Smooth muscle cell (in vitro differentiated cells): ENCODE data around the gene BAG1. TPM values are rescaled to one million over a fixed set of nuclear protein-coding genes. Genes with fewer than 3 reads are reported as not detected.
A peak's percentile ranks its signal among the peaks of the same experiment; 100 is the strongest.

ENCODE experiments used
- DNase-seq: peaks from one replicate; lab custom pipeline; 2025; ENCODE audit not compliant: unreplicated experiment; lab: John Stamatoyannopoulos, UW
- H2AFZ ChIP-seq: fragments of 200-600 bp; sonication (generic); 2 replicates; pipeline ENCODE4 v1.6.0; 2016; ENCODE audit warnings: antibody characterized with exemption, low read depth, mild to moderate bottlenecking
- H3F3A ChIP-seq: fragments of 200-600 bp; sonication (generic); 2 replicates; pipeline ENCODE4 v1.6.0; 2017; ENCODE audit warnings: antibody characterized with exemption, low read depth
- H3K27ac ChIP-seq: fragments of 200-600 bp; sonication (generic); 2 replicates; pipeline ENCODE4 v1.5.1; 2016; ENCODE audit warnings: low read depth, mild to moderate bottlenecking
- H3K27me3 ChIP-seq: fragments of 200-600 bp; sonication (generic); 2 replicates; pipeline ENCODE4 v1.6.1; 2016; ENCODE audit warnings: low read depth, mild to moderate bottlenecking
- H3K36me3 ChIP-seq: fragments of 200-600 bp; sonication (generic); 2 replicates; pipeline ENCODE4 v1.5.1; 2016; ENCODE audit warnings: low read depth
- H3K4me1 ChIP-seq: fragments of 200-600 bp; sonication (generic); 2 replicates; pipeline ENCODE4 v1.5.1; 2016; ENCODE audit warnings: low read depth
- H3K4me2 ChIP-seq: fragments of 200-600 bp; sonication (generic); 2 replicates; pipeline ENCODE4 v1.6.0; 2016; ENCODE audit warnings: mild to moderate bottlenecking
- H3K4me3 ChIP-seq: fragments of 200-600 bp; sonication (generic); 2 replicates; pipeline ENCODE4 v1.5.1; 2016; ENCODE audit warnings: mild to moderate bottlenecking
- H3K79me2 ChIP-seq: fragments of 200-600 bp; sonication (generic); 2 replicates; pipeline ENCODE4 v1.6.0; 2016; ENCODE audit warnings: low read depth, mild to moderate bottlenecking
- H3K9ac ChIP-seq: fragments of 200-600 bp; sonication (generic); 2 replicates; pipeline ENCODE4 v1.6.0; 2016; ENCODE audit warnings: low read depth
- H3K9me3 ChIP-seq: fragments of 200-600 bp; sonication (generic); replicated peaks from 2 replicates; pipeline ENCODE4 v1.5.1; 2016; ENCODE audit warnings: low read depth
- H4K20me1 ChIP-seq: fragments of 200-600 bp; sonication (generic); 2 replicates; pipeline ENCODE4 v1.6.0; 2016; ENCODE audit warnings: low read depth
- CTCF ChIP-seq: fragments of 200-600 bp; sonication (generic); IDR thresholded peaks from 2 replicates; pipeline ENCODE4 v1.5.1; 2017; ENCODE audit warnings: borderline replicate concordance, mild to moderate bottlenecking, antibody characterized with exemption; ENCODE audit not compliant: insufficient read depth, poor library complexity, severe bottlenecking
- WGBS: methylation state at CpG from one replicate; pipeline ENCODE4 v1.1.7; 2016; ENCODE audit warnings: low lambda C conversion rate; 5-methylcytosine and 5-hydroxymethylcytosine counted together
- polyA plus RNA-seq: library from polyadenylated mRNA; unstranded; fragments of >200 nt; fragmentation: Nextera tagmentation; extraction: Ambion mirVana; gene quantifications from 2 replicates; pipeline ENCODE4 v1.2.1, GENCODE V29; 2016
- total RNA-seq: library from RNA; depleted of rRNA; stranded (reverse); fragments of >200 nt; gene quantifications from 2 replicates; pipeline ENCODE4 v1.2.3, GENCODE V29; 2014

Gene BAG1
- total and polyA plus RNA-seq, 2 experiments from 2014 or later: 39.9 to 43.3 TPM

- H3K9ac ChIP-seq: no peak overlapping the region
- H4K20me1 ChIP-seq: no peaks in the 10 kb centered on the region
- DNase-seq: no peak
- no peaks in the 10 kb centered on the region for H3K9me3 ChIP-seq
- no peak overlapping the region for H3K4me2 ChIP-seq
- H3K27me3 ChIP-seq: no peaks in the 10 kb centered on the region
- peaks cover 12% of the 10 kb centered on the region for H3K79me2 ChIP-seq
- peaks cover 3% of the 10 kb centered on the region for H3K36me3 ChIP-seq
- 89% methylated on average over 4 of the region's 4 CpGs for WGBS
- H2AFZ ChIP-seq: no peak overlapping the region
- peak overlapping the region; percentile 43 for H3K27ac ChIP-seq
- H3K4me3 ChIP-seq: no peak overlapping the region
- H3F3A ChIP-seq: no peaks in the 10 kb centered on the region
- peak; percentile 68 for TF ChIP-seq CTCF
- H3K4me1 ChIP-seq: peaks cover 2% of the 10 kb centered on the region
Measured at GRCh38 chr9:33287087-33287490, 22.6 kb upstream of the BAG1 start.

- peaks cover 10% of the 10 kb centered on the region for H3K36me3 ChIP-seq
- TF ChIP-seq CTCF: no peak
Measured at GRCh38 chr9:33285502-33285901, 21.0 kb upstream of the BAG1 start.

DNA sequence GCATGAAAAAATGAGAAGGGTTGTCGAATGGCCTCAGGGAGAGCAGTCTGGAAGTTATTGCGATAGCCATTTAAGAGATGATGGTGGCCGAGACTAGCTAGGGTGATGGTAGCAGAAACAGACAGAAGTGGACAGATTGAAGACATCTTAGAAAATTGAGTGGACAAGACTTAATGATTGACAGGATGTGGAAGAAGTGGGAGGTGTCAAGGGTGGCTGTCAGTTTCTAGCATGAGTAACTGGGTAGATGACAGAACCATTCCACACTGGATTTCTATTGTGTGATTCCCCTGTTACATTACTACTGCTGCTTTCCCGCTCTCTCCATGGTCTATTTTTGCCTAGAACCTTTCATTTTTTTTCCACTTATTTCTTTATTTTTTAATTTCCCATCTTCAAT lies 13.0 kb upstream of the BAG1 start:
- no peak overlapping the region for H3K9ac ChIP-seq
- H4K20me1 ChIP-seq: peaks cover 9% of the 10 kb centered on the region
- no peak overlapping the region for H3K27ac ChIP-seq
- no peak for TF ChIP-seq CTCF
- H2AFZ ChIP-seq: no peak overlapping the region
- 94% methylated on average over 4 of the region's 4 CpGs for WGBS
- H3K9me3 ChIP-seq: no peaks in the 10 kb centered on the region
- DNase-seq: no peak
- H3K4me2 ChIP-seq: no peak overlapping the region
- H3F3A ChIP-seq: no peaks in the 10 kb centered on the region
- no peaks in the 10 kb centered on the region for H3K79me2 ChIP-seq
- no peaks in the 10 kb centered on the region for H3K27me3 ChIP-seq
- peaks cover 33% of the 10 kb centered on the region for H3K36me3 ChIP-seq
- H3K4me1 ChIP-seq: no peaks in the 10 kb centered on the region
- no peak overlapping the region for H3K4me3 ChIP-seq

More at GRCh38 chr9:33285502-33285901, 21.0 kb upstream of the BAG1 start:
- Histone ChIP-seq H3K9me3 (no peaks in the 10 kb centered on the region), H2AFZ (no peak overlapping the region), H3K27ac (no peak overlapping the region), H3K4me1 (no peaks in the 10 kb centered on the region), H3K9ac (no peak overlapping the region), H3K79me2 (no peaks in the 10 kb centered on the region), H3F3A (no peaks in the 10 kb centered on the region), H3K27me3 (no peaks in the 10 kb centered on the region), H3K4me2 (no peak overlapping the region), H3K4me3 (no peak overlapping the region), H4K20me1 (no peaks in the 10 kb centered on the region)
- WGBS: 92% methylated on average over 5 of the region's 5 CpGs
- no peak for DNase-seq

- H4K20me1 ChIP-seq: peaks cover 9% of the 10 kb centered on the region
- H3F3A ChIP-seq: no peaks in the 10 kb centered on the region
- H2AFZ ChIP-seq: no peak overlapping the region
- no peak overlapping the region for H3K9ac ChIP-seq
- no peak overlapping the region for H3K27ac ChIP-seq
- peaks cover 35% of the 10 kb centered on the region for H3K36me3 ChIP-seq
- H3K79me2 ChIP-seq: no peaks in the 10 kb centered on the region
- no peak overlapping the region for H3K4me3 ChIP-seq
- H3K4me1 ChIP-seq: no peaks in the 10 kb centered on the region
- H3K27me3 ChIP-seq: no peaks in the 10 kb centered on the region
- WGBS: 94% methylated on average over 2 of the region's 2 CpGs
- no peak for DNase-seq
- H3K9me3 ChIP-seq: no peaks in the 10 kb centered on the region
- TF ChIP-seq CTCF: no peak
- no peak overlapping the region for H3K4me2 ChIP-seq
Measured at GRCh38 chr9:33273972-33274328, 9.4 kb upstream of the BAG1 start.
